LNCAP (cell line): Measurements from ENCODE around the gene FMN2.

Experiments used
- CTCF ChIP-seq: fragments of 450-650 bp; IDR thresholded peaks from 2 replicates; pipeline ENCODE4 v1.5.1; 2017; ENCODE audit warnings: mild to moderate bottlenecking

FMN2 gene

DNA sequence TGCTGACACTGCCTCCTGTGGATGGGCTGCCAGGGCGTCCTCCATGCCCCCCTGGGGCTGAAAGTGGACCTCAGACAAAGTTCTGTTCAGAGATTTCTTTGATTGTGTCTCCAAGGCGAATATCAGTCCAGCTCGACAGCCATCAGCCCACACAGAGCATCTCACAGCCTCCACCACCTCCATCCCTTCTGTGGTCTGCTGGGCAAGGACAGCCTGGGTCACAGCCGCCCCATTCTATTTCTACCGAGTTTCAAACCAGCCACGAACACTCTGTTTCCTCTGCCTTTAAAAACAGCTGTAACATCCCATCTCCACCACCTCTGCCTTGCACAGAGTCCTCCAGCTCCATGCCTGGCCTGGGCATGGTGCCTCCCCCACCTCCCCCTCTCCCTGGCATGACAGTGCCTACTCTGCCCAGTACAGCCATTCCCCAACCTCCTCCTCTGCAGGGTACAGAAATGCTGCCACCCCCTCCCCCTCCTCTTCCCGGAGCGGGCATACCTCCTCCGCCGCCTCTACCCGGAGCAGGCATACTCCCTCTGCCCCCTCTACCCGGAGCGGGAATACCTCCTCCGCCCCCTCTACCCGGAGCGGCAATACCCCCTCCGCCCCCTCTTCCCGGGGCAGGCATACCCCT is 115.5 kb downstream of the FMN2 start:
- no peak for TF ChIP-seq CTCF

GRCh38 chr1:240210026-240210425 is 118.3 kb downstream of the FMN2 start:
- no peak for TF ChIP-seq CTCF

- TF ChIP-seq CTCF = no peak
Measured at GRCh38 chr1:240212556-240212955, 120.9 kb downstream of the FMN2 start.

- TF ChIP-seq CTCF = no peak
Measured at GRCh38 chr1:240217403-240217802, 125.7 kb downstream of the FMN2 start.

DNA sequence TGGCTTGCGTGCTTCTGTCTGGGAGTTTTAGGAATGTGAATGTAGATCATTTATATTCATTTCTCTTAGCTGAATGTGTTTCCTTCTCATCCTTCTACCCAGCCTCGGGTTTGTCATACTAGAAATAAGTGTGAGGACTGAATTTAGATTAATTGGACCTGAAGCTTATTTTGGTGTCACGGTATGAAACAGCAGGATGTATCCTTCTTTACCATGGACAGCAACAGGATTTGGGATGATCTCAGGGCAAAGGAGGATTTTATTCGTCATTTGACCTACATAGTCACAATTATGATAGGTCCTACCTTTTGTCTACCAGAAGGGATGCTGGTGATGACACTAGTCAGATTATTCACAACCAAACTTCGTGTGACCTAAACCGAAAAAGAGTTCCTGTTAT is 127.4 kb downstream of the FMN2 start:
- TF ChIP-seq CTCF = no peak

DNA sequence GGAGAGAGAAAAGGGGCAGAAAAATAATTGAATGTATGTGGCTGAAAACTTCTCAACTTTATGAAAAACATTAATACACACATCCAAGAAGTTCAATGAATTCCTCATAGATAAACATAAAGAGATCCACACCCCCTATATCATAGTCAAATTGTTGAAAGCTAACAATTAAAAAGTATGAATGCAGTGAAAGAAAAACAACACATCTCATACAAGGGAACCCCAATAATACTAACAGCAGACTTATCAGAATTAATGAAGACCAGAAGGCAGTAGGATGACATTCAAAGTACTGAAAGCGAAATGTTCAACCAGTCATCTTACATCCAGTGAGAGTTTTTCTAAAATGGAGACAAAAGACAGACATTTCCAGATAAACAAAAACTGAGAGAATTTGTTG is 134.4 kb downstream of the FMN2 start:
- no peak for TF ChIP-seq CTCF

GRCh38 chr1:240230816-240231215 is 139.1 kb downstream of the FMN2 start:
- TF ChIP-seq CTCF = no peak

DNA sequence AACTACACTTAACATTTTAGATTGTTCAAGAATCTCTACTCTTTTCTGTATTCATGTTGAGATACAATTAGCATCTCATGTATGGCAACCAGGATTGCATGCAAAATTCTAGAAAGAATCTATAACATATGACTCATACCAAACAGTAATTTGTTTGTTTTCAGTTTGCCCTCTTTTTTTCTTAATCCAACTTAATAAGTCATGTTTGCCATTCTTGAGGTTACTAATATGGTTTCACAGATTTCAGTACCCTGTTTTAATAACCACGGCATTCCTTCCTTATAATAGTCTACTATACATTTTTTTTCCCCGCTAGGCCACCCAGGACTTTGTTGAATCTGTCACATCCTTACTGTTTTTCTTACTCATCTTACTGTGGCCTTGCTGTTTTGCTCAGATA is 140.8 kb downstream of the FMN2 start:
- TF ChIP-seq CTCF = no peak
